GM19238 (cell line): Measurements from ENCODE around the gene ITGA5.

ENCODE experiments used
- DNase-seq: peaks from one replicate; pipeline ENCODE4 v3.0.0; 2011; ENCODE audit warnings: low spot score; ENCODE audit not compliant: insufficient read length

ITGA5 gene

DNA sequence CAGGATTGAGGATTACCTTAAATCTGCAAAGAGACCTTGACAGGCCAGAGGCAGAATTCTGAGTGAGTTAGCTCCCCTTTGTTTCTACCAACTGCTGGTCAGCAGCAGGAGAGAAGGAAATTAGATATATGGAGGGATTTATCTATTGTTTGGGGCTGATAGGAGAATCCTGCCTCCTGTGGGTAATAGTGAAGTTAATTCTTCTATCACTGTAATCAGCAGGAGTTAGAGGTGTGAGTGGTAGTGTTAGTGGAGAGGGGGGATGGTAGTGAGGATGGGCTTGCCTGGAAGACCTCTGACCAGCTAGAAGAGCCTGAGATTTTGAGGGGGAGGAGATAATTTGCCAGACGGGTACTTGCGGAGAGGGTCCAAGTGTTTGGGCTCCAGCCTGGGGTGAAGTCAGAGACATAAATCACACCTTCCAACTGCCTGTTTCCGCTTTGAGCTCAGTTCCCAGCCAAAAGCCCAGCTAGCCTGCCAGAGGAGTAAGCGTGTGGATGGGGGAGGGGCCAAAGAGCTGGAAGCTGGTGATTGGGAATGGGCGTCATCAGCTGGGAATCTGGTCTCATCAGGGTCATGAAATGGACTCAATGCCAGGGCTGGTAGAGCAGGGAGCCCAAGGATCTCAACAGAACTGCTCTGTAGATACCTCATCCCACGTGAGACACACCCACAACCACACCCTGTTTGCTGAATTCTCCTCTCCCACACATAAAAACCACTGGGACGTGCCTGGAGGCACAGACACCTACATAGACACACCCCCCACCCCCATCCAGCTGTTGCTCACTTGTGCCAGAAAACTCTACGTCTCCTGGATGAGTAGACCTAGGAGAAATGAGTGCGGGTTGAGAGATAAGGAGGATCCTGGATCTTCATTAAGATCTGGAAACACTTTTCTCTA lies 13.1 kb upstream of the ITGA5 start:
- no peak for DNase-seq

DNA sequence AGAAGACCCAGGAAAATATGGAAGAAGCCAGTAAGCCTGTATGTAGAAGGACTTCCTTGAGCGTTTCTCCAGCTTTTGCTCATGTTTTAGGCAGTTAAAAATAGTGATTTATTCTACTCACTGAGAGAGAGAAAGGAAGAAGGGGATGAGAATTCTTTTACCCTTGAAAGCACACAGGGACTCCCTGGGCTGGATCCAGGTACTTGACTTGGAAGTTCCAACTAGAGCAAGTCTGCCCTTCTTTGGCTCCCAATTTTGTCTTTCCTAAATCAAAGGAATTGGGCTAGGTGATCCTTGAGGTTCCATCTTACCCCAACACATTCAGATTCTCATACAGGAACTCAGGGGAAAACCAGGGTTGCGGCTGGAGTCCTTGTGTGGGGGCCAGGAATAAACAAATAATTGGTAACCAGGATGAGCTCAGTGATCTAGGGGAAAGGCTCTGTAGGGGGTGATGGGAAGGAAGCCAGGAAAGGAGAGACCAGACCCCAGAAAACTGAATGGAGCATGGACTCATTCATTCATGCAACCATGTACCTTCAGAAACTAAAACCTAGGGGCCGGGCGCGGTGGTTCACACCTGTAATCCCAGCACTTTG lies 11.5 kb upstream of the ITGA5 start:
- DNase-seq: no peak

DNA sequence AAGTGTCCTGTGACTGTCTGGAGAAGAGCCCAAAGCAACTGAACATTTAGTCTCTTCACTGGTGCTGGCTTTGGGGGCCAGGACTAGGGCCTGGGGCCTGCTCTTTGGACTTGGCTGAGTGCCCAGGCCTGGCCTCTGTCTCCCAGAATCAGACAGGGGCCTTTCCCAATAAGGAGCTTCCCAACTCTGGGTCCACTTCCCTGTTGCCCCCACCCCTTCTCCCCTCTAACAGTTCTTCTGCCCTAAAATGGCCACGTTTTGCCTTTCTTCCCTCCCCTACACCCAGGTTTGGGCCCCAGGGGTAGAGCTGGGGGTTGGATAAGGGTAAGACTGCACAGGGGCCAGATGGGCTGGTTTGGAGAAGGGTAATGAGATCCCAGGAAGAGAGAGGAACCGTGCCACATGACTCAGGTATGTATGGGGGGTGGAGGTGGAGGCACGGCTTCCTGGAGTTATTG lies 10.0 kb upstream of the ITGA5 start:
- DNase-seq: no peak

DNA sequence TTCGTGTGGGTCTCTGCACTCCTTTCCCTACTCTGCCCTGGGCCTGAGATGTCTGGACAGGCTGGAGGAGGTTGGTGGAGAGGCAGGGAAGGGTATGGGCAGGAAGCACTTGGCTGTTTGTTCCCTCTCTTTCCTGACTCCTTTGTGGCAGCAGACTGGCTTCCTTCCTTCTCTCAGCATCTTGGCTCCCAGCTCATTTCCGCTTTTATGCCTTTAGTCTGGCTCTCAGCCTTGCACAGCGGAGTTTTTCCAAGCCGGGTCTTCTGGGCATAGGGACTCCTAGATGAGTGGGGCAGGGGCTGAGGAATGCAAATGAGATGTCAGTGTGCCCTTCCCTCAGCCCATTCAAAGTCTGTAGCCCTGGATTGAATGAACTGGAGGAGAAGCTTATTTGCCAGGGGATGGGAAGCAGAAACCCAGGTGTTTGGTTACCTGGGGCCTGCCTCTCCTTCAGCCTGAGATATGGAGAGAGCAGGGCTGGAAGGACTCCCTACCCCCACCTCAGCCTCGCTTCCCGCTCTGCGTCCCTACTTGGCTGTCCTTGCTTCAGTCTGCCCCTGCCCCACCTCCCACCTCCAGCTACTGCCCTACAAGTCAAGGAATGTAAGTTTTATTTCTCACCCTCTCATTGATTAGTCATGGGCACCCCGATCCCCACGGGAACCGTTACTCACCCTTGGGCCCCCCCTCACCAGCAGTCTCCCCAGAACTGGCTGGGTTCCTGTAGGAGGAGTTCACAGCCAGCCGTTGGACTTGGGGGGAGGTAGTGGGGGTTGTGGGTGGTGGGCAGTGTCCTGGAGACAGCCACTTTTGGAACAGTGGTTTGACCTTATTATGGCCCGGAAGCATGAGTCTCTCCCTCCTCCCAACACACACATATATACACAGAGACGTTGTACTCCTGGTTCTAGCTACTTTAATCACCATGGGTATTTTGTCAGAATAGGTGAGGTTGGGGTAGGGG lies 9.3 kb upstream of the ITGA5 start:
- DNase-seq: no peak

DNA sequence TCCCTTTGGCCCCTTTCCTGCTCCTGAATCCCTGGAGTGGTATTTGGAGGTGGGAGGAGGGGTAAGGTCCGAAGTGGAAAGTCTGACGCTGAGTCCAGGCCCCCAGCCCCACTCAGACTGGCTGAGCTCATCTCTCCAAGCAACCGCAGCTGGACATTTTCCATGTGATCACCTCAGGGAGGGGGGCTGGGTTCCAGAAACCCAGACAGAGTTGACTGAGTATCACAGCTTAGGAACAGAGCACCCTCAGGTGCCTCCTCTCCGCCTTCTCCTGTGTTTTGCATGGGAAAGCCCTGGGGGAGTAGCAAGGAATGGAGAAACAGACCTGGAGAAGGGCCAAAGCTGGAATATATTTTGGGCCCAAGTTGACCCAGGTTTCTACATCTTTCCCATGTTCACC lies 8.0 kb upstream of the ITGA5 start:
- DNase-seq: no peak

DNA sequence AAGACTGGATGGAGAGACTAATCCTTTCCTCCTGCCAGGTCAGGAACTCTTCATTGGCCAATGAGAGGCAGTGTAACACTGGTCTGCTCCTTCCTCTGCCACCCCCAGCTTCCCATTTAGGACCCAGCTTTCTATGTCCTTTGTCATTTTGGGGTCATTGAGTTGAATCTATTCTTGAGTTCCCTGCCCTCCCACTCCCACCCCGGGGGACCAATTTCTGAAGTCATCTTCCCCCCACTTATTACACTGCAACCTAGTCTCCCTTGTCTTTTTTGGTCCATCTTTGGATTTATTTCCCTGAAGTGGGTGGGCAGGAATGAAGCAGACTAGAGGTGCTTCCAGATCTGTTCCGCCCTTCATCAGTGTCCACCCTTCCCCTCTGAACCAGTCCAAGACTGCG lies 7.6 kb upstream of the ITGA5 start:
- DNase-seq: no peak

DNA sequence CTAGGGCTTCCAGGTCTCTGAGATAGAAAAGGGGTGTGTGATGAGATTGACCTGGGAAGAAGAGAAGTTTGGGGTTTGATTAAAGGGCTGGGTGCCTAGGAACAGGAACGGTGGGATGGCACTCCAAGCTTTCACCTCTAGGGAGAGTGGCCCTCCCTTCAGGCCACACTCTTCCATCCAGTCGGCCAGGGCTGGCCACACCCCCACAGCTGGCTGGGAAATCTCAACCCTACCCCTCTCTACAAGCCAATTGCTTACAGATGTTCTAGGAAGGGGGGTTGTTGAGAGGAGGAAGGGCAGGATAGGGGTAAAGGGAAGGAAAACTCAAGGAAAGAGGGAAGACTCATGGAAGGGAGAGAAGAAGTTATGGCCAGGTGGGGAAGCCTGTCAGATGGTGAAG lies 6.6 kb upstream of the ITGA5 start:
- DNase-seq: no peak

DNA sequence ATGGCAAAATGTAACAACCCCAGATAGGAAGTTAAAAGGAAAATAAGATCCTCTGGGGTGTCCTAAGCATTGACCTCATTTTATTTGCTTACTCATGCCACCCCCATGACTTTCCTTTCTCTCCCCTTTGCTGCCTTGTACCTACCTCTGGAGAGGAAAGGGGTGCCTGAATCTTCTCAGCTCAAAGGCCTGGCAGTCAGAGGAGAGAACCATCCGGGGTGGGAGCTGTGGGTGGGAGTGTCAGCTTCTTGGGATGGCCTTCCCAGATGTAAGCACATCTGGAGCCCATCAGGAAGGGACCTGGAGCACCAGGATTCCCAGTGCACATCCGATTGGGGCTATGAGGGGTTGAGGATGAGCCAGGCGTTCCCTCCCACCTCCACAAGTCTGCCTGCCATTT lies 5.2 kb upstream of the ITGA5 start:
- no peak for DNase-seq

DNA sequence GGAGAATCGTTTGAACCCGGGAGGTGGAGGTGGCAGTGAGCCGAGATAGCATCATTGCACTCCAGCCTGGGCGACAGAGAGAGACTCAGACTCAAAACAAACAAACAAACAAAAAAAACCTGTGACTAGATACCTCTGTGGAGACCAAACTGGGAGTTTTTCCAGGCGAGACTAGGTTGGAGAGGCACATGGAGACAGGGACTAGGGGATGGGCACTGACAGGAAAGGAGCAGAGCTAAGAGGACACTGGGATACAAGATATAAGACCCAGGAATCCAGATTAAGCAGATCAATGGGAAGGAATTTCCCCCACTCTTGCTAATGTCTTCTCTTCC lies 4.7 kb upstream of the ITGA5 start:
- no peak for DNase-seq

DNA sequence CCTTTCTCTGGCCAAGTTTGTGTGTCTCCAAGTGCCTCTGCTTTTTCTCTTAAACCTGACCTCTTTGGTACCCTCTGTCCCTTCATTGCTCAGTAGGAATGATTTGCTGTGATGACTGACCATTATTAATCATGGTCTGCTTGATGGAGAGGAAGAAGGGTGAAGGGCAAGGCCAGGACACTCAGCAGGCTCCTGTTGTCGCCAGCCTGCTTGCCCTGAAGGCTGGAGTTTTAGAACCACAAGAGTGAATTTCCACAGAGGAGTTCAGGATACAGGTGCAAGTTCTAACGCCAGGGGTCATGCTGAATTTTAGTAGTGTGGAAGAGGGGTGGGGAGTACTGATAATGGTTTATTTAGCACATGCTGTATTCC lies 2.8 kb upstream of the ITGA5 start:
- no peak for DNase-seq

DNA sequence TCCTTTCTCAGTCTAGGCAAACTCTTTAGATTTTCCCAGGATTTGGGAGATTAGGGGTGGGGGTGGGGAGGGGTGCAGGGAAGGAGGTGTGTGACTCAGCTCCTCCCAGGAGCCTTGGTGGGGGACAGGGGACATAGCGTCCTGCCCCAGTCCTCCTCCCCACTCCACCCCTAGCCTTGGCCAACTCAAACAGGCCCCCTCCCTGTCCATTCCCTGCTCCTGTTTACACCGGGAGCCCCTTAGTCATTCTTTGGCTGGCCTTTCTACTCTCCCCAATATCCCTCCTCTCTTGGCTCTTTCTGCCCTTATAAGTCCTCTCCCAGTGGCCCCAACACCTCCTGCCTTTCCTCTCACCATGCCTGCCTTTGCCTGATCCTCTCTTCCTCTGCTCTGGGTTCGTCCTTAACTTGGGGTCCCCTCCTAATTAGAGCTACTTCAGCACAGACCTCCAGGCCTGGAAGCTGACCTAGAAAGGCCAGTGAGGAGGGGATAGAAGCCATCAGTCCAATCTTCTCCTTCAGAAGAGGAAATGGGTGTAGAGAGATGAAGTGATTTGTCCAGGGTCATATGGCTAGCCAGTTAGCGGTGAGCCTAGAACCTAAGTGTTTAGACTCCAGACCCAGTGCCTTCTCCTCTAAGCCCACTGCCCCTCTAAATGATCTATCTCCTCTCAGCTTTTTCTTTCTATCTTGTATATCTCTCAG lies 2.3 kb upstream of the ITGA5 start:
- DNase-seq: no peak

DNA sequence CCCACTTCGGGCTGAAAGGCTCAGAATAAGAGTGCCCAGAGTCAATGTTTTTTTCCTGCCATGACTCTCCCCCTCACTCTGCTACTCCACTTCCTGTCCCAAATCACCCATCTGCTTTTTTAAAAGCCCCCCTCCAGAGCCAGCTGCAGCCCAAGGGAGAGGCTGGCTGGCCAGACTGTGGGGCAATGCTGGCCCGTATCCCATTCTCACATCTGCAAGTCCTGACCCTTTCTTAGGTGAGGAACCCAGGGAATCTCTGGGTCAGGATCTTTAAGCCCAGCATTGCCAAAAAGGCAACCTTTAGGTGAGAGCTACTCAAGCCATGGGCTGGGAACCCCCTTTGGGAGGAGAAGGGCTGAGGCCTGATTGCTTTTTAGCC lies 1.7 kb upstream of the ITGA5 start:
- DNase-seq: no peak

DNA sequence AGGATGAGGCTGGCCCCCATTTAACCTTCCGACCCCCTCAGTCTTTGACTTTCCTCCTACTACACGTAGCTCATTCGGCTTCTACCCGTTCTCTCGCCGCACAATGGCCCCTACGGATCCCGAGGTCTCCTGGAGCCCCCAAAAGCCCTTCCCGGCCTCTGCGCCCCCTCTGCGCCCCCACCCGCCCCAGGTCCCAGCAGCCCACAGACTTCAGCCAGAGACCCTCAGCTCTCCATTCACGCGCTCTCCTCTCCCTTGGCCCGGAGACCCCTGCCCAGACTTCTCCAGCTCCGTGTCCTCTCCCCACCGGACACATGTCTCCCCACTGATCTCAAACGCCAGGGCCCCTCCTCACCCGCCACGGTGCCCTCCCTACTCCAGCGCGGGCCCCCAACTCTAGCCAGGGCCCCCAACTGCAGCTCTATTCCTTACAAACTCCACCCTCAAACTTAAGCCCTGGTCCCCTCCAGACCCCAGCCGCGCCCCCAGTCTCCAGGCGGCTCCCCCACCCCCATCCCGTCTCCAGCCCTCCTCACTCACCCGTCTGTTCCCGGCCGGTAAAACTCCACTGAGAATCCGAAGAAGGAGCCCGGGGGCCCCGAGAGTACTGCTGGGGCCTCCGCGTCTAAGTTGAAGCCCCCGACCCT lies 502 bp downstream of the ITGA5 start:
- DNase-seq: no peak

DNA sequence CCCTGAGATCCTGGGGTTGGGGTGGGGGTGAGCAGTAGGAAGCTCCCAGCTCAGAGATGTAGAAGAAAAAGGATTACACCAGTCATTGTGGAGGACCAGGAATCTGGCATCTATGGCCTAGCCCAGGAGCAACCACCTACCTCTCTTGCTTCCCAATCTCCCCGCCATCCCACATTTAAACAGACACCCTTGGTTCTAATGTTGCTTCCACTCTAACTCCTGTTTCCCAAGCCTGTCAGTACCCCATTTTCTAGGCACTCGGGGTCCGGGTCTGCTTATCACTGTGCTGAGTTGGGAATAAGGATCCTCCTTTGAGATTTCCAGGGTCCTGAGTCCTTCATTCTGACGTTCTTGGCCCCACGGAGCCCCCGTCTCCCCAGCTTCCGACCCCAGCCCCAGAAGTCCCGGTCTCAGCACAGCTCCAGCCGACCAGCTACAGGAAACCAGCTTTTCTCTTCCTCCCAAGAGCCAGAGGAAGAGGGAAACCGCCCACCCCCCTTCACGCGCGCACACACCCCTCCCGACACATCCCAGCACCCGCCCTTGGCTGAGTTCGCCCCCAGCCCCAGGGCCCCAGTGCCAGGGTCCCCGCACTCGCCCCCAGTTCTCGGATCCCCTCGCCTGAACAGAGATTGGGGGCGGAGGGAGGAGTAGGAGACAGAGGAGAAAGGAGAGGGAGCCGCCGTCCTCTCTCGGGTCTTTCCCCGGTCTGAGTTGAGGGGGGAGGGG lies 1.2 kb downstream of the ITGA5 start:
- DNase-seq: no peak

DNA sequence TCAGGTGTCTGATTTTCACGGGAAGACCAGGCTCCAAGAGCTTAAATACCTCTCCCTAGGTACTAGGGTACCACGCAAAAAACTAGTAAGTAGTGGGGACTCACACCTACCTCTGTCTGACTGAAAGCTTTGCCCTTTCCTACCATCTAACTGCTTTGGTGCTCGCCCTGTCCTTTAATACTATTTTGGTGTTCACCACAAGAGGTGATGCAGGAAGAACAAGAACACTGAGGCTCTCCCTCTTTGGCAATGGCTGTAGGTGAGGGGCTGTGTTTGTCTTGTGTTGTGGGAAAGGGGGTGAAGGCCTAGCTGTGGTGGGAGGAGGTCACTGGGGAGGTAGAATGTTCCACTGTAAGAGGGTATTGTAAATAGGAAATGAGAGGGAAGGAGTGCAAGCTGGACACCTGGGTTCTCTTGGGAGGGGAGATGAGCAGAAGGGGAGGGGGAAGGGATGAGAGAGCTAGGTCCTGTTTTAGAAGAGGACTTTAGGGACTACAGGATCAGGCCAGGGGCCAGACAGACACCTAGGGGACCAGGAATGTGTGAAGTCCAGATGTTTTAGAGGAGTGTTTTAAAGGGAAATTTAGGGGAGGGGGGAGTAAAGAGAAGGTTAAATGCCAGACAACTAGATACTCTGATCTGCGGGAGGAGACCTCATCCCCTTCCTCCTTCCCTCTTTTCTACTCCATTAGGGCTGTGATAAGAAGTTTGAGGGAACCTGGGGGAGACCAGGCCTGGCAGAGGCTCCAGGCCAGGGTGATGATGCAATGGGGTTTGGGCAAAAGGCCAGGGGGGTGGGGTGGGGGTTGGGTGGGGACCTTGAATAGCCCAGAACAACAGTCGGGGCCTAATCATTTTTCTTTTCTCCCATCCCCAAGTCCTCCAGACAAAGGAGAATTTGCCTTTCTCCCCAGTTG lies 2.1 kb downstream of the ITGA5 start:
- DNase-seq: no peak

DNA sequence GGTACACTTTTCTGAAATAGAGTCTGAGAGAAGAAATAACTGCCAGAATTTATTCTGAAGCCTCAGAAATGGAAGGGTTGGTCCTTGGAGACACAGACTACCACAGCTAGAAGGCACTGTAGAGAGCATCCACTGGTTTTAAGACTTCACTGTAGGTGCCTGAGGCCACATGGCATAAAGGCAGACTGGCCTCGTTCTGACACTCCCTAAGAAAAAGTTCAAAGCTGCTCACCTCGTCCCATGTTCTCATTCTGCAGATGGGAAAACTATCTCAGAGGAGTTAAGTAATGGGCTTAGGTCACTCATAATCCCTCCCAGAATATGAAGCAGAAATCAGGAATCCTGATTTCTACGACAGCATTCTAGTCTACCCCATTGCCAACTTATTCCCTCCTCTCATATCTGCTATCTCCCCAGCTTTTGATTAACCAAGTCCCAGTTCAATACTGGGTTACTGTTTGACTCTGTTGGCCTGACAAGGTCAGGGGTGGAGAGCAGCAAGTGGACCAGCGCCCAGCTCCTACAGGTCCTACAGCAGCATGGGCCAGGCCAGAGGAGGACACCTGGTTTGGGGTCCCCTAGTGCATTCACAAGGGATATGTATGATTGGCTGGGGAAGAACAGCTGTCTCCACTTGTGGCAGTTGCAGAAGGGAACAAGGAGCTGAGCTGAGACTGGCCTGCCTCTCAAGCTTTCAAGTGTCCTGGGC lies 3.7 kb downstream of the ITGA5 start:
- DNase-seq: no peak

DNA sequence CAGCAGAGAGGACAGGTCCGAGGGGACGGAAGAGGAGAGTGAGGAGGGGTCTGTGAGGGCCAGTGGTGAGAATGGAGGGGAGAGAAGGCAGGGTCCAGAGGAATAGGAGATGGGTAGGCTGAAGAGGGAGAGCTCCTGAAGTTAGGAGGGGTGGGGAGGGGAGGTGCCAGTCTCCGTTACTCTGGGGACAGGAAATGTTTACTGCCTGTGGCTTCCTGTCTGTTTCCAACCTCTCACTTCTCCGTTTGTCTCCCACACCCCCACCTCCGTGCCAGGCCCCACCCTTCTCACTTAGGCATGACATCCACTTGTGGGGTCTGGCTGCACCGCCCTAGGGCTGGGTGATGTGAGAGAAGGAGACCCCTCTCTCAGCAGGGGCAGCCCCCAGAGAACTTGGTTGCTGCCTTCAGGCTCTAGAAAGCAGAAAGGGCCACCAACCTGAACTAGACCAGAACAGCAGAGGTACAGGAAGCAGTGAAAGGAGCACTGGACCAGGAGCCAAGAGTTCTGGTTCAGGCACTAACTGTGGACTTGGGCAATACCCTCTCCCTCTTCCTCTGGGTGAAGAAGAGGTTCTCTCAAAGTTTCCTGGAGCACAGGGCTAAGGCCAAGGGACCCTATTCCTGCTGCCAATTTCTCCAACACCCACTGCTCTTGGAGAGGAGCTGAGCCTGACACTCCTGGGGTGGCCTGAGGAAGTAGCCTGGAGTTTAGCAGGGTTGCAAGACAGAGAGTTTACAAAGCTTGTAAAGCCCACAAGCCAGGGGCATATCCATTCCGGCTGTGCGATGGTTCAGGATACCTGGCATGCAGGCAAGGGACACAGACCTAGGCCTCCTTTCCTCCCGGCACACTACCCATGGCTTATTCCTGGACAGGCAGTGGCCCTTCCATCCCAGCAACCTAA lies 5.5 kb downstream of the ITGA5 start:
- DNase-seq: no peak

DNA sequence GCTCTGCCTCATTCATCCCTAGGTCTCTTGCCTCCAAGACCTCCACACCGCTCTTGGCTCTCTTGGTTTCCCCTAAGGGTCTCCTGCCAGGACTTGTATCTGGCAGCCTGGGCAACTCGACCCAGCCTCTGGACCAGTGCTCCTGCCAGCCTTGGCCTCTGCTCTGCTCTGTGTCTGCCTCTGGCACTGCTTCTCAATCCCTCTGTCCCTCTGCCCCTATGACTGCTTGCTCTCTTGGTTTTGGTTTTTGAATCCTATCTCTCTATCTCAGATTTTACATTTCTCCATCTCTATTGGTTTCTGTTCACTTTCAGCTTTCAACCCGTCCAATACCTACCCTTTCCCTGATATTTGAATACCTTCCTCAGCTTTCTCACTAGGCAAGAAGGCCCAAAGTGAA lies 6.3 kb downstream of the ITGA5 start:
- no peak for DNase-seq
